Tibial nerve (tissue), 4 donors: ENCODE measurements around the gene OSTF1. TPM values are rescaled to one million over a fixed set of nuclear protein-coding genes. Genes with fewer than 3 reads are reported as not detected.

ENCODE experiments used
- DNase-seq, 2 donors: peaks; one replicate each; pipeline ENCODE4 v3.0.0-alpha.2; 2019; ENCODE audit warnings: low spot score in 2 of 2
- H3K27ac ChIP-seq, 4 donors: fragments of 200-600 bp; sonication (generic) in 3 of 4; one replicate each; pipeline ENCODE4 v1.5.1; 2017 to 2019; ENCODE audit warnings: mild to moderate bottlenecking in 1 of 4
- H3K27me3 ChIP-seq, 2 donors: fragments of 200-600 bp; sonication (generic) in 1 of 2; one replicate each; pipeline versions ENCODE4 v1.5.1 to v1.6.0; 2017 to 2019
- H3K36me3 ChIP-seq, 3 donors: fragments of 200-600 bp; sonication (generic); one replicate each; pipeline ENCODE4 v1.5.1; 2018 to 2019
- H3K4me1 ChIP-seq, 4 donors: fragments of 200-600 bp; sonication (generic) in 3 of 4; one replicate each; pipeline ENCODE4 v1.5.1; 2017 to 2019
- H3K4me3 ChIP-seq, 4 donors: fragments of 200-600 bp; sonication (generic) in 3 of 4; one replicate each; pipeline ENCODE4 v1.5.1; 2017 to 2019; ENCODE audit warnings: mild to moderate bottlenecking in 1 of 4, moderate library complexity in 1 of 4
- H3K9me3 ChIP-seq, 4 donors: fragments of 200-600 bp; sonication (generic) in 3 of 4; one replicate each; pipeline ENCODE4 v1.5.1; 2017 to 2019
- EP300 ChIP-seq, 2 donors: sonication (generic); formaldehyde crosslinking; IDR thresholded peaks; one replicate each; pipeline ENCODE4 v1.6.1; 2017; ENCODE audit warnings: antibody characterized with exemption in 2 of 2, mild to moderate bottlenecking in 1 of 2
- POLR2A ChIP-seq, 2 donors: fragments of 450-650 bp; IDR thresholded peaks; one replicate each; pipeline ENCODE4 v1.6.1; 2017; ENCODE audit warnings: antibody characterized with exemption in 2 of 2, mild to moderate bottlenecking in 2 of 2, moderate library complexity in 2 of 2
- WGBS, 2 donors: methylation state at CpG; one replicate each; pipeline ENCODE4 v1.1.5; 2018; 5-methylcytosine and 5-hydroxymethylcytosine counted together
- total RNA-seq, 4 donors: library from RNA; depleted of rRNA; stranded (reverse); fragments of >200 nt; gene quantifications; one replicate each; pipeline ENCODE4 v1.1.0, GENCODE V29; 2016
- TF ChIP-seq, protein P1 (sequence below), 5 experiments: fragments of 200-600 bp in 3 of 5; fragments of 450-650 bp in 2 of 5; sonication (generic) in 3 of 5; IDR thresholded peaks; one replicate each; pipeline ENCODE4 v1.5.1; 2016 to 2019; ENCODE audit warnings: antibody characterized with exemption in 5 of 5, mild to moderate bottlenecking in 3 of 5, moderate library complexity in 2 of 5

The OSTF1 gene
- total RNA-seq, 4 donors from 2014 or later = 20.7 to 34.5 (median 24.8) TPM

DNA sequence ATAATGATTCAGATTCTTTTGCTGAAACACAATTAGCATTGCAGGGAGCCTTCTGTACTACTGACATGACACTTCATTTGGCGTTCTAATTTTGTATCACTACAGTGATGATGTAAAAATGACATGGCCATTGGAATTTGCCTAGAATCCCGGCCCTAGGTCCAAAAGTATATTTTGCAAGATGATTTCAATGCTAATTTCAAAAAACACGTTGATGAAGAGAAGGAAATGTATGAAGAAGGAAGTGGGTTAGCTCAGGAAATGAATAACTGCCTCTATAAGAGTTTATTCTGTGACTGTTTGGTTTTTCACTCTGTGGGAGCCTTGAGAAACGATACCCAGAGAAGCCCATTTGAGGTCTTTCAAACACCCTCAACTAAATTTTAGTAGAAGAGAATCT lies 59.3 kb downstream of the OSTF1 start:
- peak overlapping the region in 1 of 4 donors; percentile 15 for H3K27ac ChIP-seq
- no peak for TF ChIP-seq EP300 (IDR thresholded peaks at IDR 0.05)
- TF ChIP-seq, protein P1, sequence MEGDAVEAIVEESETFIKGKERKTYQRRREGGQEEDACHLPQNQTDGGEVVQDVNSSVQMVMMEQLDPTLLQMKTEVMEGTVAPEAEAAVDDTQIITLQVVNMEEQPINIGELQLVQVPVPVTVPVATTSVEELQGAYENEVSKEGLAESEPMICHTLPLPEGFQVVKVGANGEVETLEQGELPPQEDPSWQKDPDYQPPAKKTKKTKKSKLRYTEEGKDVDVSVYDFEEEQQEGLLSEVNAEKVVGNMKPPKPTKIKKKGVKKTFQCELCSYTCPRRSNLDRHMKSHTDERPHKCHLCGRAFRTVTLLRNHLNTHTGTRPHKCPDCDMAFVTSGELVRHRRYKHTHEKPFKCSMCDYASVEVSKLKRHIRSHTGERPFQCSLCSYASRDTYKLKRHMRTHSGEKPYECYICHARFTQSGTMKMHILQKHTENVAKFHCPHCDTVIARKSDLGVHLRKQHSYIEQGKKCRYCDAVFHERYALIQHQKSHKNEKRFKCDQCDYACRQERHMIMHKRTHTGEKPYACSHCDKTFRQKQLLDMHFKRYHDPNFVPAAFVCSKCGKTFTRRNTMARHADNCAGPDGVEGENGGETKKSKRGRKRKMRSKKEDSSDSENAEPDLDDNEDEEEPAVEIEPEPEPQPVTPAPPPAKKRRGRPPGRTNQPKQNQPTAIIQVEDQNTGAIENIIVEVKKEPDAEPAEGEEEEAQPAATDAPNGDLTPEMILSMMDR (IDR thresholded peaks at IDR 0.05) = no peak
- no peak for TF ChIP-seq POLR2A (IDR thresholded peaks at IDR 0.05)
- peaks cover 0 to 61% (median 15%) of the 10 kb centered on the region in 3 donors for H3K36me3 ChIP-seq

DNA sequence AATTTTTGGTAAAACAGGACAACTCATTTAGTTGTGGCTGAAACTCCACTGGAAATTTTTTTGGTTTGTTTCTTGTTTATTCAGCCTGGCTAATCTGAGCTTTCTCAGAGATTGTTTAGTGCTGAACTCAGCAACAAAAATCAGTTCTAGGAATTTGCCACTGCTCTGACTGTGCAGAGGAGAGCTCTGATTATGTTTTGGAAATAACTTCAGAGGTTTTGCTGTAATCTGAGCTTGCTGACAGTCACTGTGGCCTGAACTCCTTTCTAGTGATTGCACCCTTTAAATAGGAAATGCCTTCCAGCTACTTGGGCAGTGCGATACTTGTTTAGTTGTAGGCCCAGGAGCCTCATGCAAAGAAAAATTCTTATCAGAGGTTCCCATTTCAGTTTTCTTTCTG lies 60.2 kb downstream of the OSTF1 start:
- Histone ChIP-seq H3K27ac (peak overlapping the region in 3 of 4 donors; percentile 4 to 9 (median 4)), H3K9me3 (peaks cover 0 to 9% (median 2%) of the 10 kb centered on the region in 4 donors), H3K4me1 (peaks cover 0 to 13% (median 9%) of the 10 kb centered on the region in 4 donors), H3K36me3 (peaks cover 0 to 52% (median 14%) of the 10 kb centered on the region in 3 donors), H3K27me3 (no peaks in the 10 kb centered on the region), H3K4me3 (no peak overlapping the region)
- 29 to 39% methylated on average over 1 of the region's 1 CpG for WGBS, 2 donors
- TF ChIP-seq, protein P1 (IDR thresholded peaks at IDR 0.05) = no peak
- TF ChIP-seq EP300 (IDR thresholded peaks at IDR 0.05) = no peak
- TF ChIP-seq POLR2A (IDR thresholded peaks at IDR 0.05) = no peak
- no peak for DNase-seq

More for the DNA sequence above, 59.3 kb downstream of the OSTF1 start:
- H3K9me3 ChIP-seq = peaks cover 0 to 9% (median 2%) of the 10 kb centered on the region in 4 donors
- WGBS, 2 donors = 39 to 44% methylated on average over 4 of the region's 4 CpGs
- H3K4me1 ChIP-seq = peaks cover 0 to 13% (median 9%) of the 10 kb centered on the region in 4 donors
- no peak overlapping the region for H3K4me3 ChIP-seq
- H3K27me3 ChIP-seq = no peaks in the 10 kb centered on the region
- no peak for DNase-seq

DNA sequence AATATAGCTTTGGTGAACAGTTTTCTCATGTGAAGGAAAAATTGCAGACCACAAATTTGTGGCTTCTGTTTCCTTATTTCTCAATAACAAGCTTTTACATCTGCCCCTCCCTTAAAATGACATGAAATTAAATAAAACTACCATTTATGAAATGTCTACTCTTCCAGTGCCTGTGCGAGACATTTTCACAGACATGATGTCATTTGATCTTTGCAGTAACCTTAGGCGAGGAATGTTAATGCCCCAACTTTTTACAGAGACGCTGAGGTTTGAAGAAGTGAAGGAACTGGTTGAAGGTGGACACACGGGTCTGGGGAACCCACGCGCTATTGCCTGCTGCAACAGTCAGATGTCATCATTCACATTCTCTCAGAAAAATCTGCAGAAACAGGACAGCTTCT lies 61.5 kb downstream of the OSTF1 start:
- TF ChIP-seq, protein P1 (IDR thresholded peaks at IDR 0.05) = no peak
- TF ChIP-seq EP300 (IDR thresholded peaks at IDR 0.05) (no peak), POLR2A (IDR thresholded peaks at IDR 0.05) (no peak)
- peaks cover 0 to 13% (median 9%) of the 10 kb centered on the region in 4 donors for H3K4me1 ChIP-seq
- H3K27me3 ChIP-seq = no peaks in the 10 kb centered on the region
- peaks cover 0 to 1% (median 0%) of the 10 kb centered on the region in 4 donors for H3K9me3 ChIP-seq
- 61 to 68% methylated on average over 6 of the region's 6 CpGs for WGBS, 2 donors
- peaks cover 0 to 44% (median under 1%) of the 10 kb centered on the region in 3 donors for H3K36me3 ChIP-seq
- H3K27ac ChIP-seq = no peak overlapping the region
- peak in 1 of 2 donors; percentile 6 for DNase-seq
- H3K4me3 ChIP-seq = no peak overlapping the region

DNA sequence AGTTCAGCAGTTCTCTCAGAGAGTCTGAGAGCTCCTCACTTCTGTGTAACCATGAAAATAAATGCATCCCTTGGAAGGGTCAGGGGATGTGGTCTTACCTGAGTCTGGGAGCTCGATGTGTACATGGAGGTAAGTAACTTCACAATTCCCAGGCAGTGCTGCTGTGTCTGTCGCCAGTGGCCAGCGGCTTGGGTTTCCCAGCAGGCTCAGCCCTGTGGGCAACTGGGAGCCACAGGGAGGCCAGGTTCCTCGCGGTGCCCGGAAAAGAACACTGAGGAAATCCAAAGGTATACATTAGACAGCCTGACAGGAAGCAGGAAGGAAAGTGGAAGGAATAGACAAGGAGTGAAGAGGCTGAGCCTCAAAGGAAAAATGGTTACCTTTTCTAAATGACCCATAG lies 62.2 kb downstream of the OSTF1 start:
- Histone ChIP-seq H3K9me3 (no peaks in the 10 kb centered on the region), H3K4me3 (no peak overlapping the region), H3K4me1 (peaks cover 0 to 13% (median 9%) of the 10 kb centered on the region in 4 donors), H3K27me3 (no peaks in the 10 kb centered on the region), H3K27ac (no peak overlapping the region), H3K36me3 (peaks cover 0 to 42% (median 0%) of the 10 kb centered on the region in 3 donors)
- WGBS, 2 donors = 97 to 99% methylated on average over 6 of the region's 6 CpGs
- TF ChIP-seq, protein P1 (IDR thresholded peaks at IDR 0.05) = no peak
- TF ChIP-seq POLR2A (IDR thresholded peaks at IDR 0.05) = no peak
- TF ChIP-seq EP300 (IDR thresholded peaks at IDR 0.05) = no peak
- no peak for DNase-seq

DNA sequence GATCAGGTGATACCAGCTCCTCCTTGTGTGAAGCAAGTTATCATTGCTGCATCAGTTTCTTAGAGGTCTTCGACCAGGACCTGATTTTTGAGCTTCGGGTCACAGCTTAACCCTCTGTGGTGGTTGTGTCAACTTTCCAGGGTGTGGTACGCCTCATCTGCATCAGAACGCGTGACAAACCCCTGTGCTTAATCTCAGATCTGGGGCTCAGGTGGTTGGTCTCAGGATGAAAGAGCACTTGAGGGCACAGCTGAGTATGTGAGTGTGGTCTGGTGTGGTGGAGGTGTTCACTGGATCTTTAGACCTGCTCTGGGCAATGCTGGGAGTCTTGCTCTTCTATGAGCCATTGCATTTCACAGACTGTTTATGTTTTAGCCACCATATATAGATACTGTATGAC lies 64.1 kb downstream of the OSTF1 start:
- Histone ChIP-seq H3K36me3 (peaks cover 0 to 49% (median 0%) of the 10 kb centered on the region in 3 donors), H3K9me3 (no peaks in the 10 kb centered on the region), H3K4me3 (no peak overlapping the region), H3K4me1 (peaks cover 0 to 13% (median 9%) of the 10 kb centered on the region in 4 donors), H3K27me3 (no peaks in the 10 kb centered on the region), H3K27ac (no peak overlapping the region)
- DNase-seq = no peak
- WGBS, 2 donors = 94 to 98% methylated on average over 5 of the region's 5 CpGs
- TF ChIP-seq, protein P1 (IDR thresholded peaks at IDR 0.05) = no peak
- TF ChIP-seq EP300 (IDR thresholded peaks at IDR 0.05) = no peak
- TF ChIP-seq POLR2A (IDR thresholded peaks at IDR 0.05) = no peak
